GM19035 (cell line): Measurements from ENCODE around the gene MAPK9.
"Not testable (repeated sequence)": the region's sequence is repeated elsewhere in the genome, so short reads cannot be mapped to it uniquely, and the experiment has no call there.

Experiments
- ATAC-seq: cut with Tn5 transposase; IDR thresholded peaks from one replicate; pipeline ENCODE4 v1.9.1; 2021; ENCODE audit not compliant: unreplicated experiment

The MAPK9 gene

DNA sequence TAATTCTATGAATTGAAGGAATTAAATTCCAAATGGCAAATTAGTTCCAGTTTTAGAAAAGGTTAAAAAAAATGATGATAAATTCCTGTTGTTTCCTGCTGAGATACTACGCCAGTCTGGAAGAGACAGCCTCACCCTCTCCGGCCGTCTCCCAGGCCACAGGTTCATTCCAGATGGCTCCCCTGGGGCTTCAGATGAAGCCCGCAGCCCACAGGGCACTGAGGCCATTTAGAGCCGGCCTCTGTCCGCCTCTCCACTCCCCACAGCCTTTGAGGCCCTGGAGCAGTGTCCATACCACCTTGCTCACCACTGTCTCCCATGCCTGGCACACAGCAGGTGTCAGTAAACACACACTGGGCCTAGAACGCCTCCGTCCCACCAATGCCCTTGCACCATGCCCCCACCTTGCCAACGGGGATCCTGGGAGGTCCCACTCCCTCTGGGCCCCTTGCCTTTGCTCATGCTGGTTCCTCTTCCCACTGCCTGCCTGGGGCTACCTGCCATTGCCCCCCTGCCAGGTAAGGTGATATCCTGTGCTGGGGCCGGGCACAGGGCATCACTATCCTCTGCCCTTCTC, 35.2 kb upstream of the MAPK9 start:
- ATAC-seq: no peak

- no peak for ATAC-seq
Observed at GRCh38 chr5:180324601-180324950, 32.7 kb upstream of the MAPK9 start.

DNA sequence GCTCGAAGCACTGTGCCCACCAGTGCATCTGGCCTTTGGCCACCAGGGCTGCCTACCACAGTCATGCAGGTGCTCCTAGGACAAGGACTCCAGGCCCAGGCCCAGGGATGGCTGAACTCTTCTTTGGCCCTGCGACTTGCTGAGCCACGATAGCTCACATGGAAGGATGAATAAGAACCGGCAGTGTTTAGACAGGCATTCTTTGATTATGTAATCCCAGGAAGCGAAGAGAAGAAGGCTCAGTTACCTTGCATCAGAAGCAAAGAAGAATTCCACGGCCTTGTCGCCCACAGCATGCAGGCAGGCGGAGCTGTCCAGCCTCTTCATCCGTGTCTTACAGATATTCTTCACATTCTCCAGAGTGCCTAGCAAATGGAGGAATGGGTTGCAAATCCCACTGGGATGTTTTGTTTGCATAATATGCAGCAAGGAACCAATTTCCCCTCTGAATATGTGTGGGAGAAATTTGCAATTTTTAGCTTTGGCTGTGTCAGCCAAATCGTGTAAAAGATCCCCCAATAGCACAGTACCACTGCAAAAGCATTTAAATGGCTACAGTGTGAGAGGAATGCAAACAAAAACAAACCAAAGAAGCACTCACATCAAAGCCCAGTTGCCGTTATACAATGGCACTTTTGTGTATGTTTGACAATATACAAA, 32.2 kb upstream of the MAPK9 start:
- ATAC-seq: no peak

DNA sequence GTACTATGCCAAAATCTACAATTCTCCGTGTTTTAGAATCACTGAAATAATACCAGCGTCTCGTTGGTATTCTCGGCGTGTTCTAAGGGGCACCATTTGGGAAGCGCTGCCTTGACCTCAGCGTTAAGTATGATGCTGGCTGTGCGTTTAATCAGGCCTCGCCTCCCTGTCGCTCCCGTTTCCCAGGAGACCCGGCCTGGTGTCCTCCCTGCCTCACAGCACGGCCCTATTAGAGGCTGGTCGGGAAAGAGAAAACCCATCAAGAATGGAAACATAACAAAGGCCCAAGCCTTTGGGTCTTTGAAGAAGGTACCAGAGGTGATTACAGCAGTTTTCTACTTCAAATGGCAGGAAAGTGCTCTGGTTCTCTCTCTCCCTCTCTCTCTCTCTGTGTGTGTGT, 31.3 kb upstream of the MAPK9 start:
- no peak for ATAC-seq

GRCh38 chr5:180318456-180319089, 26.7 kb upstream of the MAPK9 start:
- ATAC-seq: no peak

GRCh38 chr5:180316586-180316985, 24.7 kb upstream of the MAPK9 start:
- ATAC-seq: no peak

DNA sequence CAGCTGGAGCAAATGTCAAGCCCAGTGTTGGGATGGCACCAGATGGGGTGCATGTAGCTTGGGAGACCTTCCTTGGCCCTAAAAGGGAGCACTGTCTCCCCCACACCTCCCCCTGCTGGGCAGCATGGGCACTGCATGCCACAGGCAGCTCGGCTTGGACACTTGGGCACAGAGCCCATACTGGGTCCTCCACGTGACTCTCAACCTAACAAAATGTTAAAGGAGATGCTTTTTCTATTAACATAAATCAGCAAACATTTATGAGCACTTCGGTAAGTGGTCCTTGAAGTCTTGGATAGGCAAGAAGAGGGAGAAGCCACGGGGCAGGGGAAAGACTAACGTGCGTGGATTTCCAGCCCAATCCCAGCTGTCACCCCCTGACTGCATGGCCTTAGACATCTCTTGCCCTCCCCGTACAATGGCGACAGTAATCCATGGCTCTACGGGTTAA, 23.9 kb upstream of the MAPK9 start:
- ATAC-seq: no peak

- no peak for ATAC-seq
Observed at GRCh38 chr5:180313677-180314505, 22.0 kb upstream of the MAPK9 start.

GRCh38 chr5:180311216-180311615, 19.3 kb upstream of the MAPK9 start:
- no peak for ATAC-seq

DNA sequence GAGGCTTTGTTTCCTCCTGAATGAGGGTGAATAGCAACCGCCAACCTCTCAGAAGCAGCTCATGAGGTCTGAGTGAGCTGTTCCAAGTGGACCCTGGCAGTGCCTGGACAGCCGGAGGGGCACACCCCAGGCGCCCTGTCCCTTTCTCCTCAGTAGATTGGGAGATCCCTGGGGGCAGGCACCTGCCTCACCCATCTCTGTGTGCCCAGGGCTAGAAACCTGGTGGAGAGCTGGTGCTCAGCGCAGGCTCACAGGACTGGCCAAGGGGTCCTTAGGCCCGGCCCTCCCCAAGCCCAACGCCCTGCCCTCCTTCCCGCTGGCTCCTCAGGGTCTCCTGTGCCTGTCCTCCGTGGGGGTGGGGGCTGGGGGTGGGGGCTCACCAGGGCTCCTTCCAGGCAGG, 14.9 kb upstream of the MAPK9 start:
- ATAC-seq: no peak

- ATAC-seq: no peak
Observed at GRCh38 chr5:180305481-180305880, 13.6 kb upstream of the MAPK9 start.

- ATAC-seq: no peak
Observed at GRCh38 chr5:180304431-180305375, 12.8 kb upstream of the MAPK9 start.

GRCh38 chr5:180304016-180304292, 12.1 kb upstream of the MAPK9 start:
- no peak for ATAC-seq

DNA sequence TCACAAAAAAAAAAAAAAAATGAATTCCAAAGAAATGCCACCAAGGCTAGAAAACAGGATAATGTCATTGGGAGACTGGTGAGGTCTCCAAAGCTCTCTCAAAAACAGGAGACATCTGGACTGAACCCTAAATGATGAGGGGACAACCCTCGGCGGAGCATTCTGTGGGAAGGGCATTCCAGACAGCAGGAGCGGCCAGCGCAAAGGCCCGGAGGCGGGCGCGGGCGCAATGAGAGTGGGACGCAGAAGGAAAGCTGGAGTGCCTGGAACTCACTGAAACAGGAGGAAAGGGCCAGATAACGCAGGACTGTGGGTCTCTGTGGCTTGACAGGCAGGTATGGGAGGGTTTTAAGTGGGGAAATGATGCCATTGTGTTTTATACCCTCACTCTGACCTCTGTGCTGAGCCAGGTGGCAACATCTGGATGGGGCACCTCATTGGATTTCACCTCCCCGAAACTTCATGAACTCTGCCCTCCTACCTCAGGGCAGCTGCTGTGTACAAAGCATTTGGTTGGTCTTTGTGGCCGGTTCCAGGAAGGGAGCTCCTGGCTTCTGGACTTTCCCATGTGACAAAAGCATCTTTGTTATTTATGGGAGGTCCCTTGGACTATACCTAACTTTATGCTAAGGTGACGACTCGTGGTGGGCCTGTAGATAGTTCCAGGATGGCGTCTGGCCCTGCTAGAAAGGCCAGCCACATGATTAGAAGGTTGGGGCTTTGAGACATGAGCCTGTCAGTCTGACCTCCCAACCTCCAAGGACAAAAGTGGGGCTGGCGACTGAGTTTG, 11.5 kb upstream of the MAPK9 start:
- ATAC-seq: no peak

GRCh38 chr5:180302256-180302655, 10.4 kb upstream of the MAPK9 start:
- no peak for ATAC-seq

GRCh38 chr5:180301253-180301652, 9.4 kb upstream of the MAPK9 start:
- no peak for ATAC-seq

- no peak for ATAC-seq
Observed at GRCh38 chr5:180299526-180299925, 7.6 kb upstream of the MAPK9 start.

DNA sequence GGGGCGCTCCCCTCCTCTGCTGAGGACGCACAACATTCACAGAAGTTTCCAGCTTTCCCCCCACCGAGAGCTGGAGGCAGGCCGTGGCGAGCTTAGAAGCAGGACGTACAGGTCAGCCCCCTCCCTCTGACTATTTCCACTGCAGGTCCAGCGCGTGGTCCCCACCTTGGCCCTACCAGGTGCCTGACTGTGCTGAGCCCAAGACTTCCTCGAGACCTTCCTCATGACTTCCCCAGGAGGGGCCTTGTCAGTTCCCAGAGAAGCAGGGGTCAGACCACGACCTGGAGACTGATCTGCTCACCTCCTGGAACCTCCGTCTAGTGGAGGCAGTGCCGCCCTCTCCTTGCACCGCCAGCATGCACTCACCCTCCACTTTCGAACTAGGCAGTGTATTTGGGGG, 7.1 kb upstream of the MAPK9 start:
- not testable (repeated sequence) for ATAC-seq

- ATAC-seq: no peak
Observed at GRCh38 chr5:180297587-180298282, 5.9 kb upstream of the MAPK9 start.

- ATAC-seq: no peak
Observed at GRCh38 chr5:180296771-180297170, 4.9 kb upstream of the MAPK9 start.
